GM19023 (cell line): ENCODE results near the gene TWIST2.

Experiments used
- ATAC-seq: cut with Tn5 transposase; IDR thresholded peaks from one replicate; pipeline ENCODE4 v1.9.1; 2021; ENCODE audit warnings: mild to moderate bottlenecking, moderate library complexity; ENCODE audit not compliant: unreplicated experiment

Gene TWIST2

DNA sequence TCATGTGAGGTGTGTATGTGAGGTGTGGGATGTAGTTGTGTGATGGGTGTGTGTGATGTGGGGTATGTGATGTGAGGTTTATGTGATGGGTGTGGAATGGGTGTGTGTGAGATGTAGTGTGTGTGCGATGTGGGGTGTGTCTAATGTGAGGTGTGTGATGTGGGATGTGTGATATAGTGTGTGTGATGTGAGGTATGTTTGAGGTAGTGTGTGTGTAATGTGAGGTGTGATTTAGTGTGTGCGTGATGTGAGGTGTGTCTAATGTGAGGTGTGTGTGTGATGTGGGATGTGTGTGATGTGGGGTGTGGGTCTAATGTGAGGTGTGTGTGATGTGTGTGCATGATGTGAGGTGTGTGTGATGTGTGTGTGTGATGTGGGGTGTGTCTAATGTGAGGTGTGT, 55.3 kb downstream of the TWIST2 start:
- ATAC-seq: no peak

- ATAC-seq: no peak
These were observed 56.3 kb downstream of the TWIST2 start for GRCh38 chr2:238904177-238904576.

DNA sequence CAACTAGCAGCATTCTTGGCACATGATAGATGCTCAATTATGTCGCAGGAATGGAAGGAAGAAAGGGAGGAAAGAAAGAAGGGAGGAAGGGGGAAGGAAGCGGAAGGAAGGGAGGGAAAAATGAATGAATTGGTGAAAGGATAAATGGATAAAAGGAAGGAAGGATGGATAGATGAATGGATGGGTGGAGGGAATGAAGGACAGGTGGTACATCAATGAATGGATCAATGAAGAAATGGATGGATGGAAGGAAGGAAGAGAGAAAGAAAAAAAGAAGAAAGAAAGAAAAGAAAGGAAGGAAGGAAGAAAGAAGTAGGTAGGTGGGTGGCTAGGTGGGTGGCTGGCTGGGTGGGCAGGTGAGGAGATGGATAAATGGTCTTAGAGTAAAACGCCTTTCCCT, 56.8 kb downstream of the TWIST2 start:
- ATAC-seq: no peak

- no peak for ATAC-seq
These were observed 57.3 kb downstream of the TWIST2 start for GRCh38 chr2:238905224-238905623.

- ATAC-seq: no peak
These were observed 57.8 kb downstream of the TWIST2 start for GRCh38 chr2:238905644-238906043.

DNA sequence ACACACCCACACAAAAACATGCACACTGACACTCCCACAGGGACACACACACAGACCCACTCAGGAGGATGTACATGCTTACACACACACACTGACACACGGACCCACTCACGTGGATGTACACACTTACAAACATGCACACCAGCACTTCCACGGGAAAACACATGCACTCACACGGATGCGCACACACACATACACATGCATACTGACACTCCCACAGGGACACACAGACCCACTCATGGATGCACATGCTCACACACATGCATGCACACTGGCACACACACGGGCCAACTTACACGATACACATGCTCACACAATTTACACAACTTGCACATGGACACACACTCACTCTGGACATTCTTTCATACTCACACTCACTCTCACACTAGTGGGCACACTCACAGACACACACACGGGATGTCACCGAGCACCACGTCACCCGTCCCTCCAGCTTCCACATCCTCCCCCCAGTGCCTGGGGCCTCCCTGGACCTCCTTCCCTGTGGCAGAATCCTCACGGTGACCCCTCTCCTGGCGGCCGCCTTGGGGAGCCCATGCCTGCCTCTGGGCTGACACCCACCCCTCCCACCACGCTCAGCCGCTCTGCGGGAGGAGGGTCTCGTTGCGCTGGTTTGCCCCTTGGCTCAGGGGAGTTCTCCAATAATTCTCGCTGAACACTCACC, 58.5 kb downstream of the TWIST2 start:
- ATAC-seq: no peak

DNA sequence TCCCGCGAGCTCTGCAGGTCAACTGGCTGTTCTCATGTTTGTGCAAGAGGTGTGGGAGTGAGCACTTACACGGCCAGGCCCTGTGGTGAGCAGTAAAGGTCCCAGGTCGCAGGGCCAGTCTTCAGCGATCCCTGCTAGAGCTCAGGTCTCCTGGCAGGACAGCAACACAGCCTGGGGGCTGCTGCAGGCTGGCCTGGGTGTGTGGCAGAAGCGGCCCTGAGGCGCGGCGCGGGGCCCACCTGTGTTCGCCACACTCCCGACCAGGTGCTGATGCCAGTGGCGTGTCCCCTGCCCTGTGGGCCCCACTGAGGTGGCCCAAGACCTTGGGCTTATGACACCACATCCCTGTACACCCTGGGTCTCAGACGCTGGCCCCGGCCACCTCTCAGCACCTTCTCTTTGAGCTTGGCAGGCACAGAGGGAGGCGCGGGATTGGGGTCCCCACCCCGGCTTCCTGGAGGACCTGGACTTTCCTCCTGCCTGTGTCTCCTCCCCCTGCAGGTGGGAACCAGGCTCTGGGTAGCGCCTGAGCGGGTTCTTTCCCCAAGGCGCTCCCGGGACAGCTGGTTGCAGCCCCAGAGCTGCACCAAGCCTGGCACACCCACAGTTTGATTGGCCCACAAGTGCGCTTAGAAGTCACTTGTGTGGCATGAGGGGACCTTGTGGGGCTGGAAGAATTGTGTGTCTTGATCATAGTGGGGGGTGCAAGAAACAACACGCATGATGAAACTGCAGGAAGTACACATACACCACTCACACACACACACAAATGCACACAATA, 59.2 kb downstream of the TWIST2 start:
- no peak for ATAC-seq

GRCh38 chr2:238907717-238908173, 59.9 kb downstream of the TWIST2 start:
- no peak for ATAC-seq

DNA sequence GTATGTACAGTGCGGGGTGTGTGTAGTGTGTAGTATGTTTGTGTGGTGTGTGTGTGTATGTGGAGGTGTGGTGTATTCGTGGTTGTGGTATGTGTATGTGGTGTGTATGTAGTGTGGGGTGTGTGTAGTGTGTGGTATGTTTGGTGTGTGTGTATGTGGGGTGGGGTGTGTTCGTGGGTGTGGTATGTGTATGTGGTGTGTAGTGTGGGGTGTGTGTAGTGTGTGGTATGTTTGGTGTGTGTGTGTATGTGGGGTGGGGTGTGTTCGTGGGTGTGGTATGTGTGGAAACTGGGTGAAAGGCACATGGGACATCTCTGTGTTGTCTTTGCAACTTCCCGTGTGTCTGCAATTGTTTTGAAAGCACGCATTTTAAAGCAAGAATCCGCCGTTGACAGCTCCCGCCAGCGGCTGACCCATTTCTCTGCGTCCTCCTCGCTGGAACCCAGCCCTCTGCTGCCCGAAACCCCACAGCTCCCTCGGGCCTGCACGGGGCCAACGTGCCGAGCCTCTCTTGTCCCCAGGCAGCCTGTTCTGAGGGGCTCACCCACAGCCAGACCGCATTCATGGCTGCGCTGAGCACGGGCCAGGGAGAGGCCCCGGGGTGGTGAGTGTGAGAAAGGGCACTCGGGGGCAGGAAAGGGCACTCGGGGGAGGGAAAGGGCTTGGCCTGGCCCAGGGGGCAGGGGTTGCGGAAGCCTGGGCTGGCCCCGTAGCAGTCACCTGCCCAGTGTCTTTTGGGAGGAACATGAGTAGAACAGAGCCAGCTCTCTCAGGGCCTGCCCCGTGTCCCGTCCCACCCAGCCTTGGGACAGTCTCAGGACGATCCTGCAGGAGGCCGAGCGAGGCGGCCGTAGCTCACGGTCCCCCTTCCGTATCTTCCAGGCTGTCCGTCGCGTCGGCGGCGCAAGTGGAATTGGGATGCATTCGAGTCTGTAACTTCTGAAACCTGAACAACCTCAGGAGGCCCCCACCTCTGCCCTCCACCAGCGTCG, 61.4 kb downstream of the TWIST2 start:
- ATAC-seq: no peak

GRCh38 chr2:238910751-238911351, 63.0 kb downstream of the TWIST2 start:
- no peak for ATAC-seq

DNA sequence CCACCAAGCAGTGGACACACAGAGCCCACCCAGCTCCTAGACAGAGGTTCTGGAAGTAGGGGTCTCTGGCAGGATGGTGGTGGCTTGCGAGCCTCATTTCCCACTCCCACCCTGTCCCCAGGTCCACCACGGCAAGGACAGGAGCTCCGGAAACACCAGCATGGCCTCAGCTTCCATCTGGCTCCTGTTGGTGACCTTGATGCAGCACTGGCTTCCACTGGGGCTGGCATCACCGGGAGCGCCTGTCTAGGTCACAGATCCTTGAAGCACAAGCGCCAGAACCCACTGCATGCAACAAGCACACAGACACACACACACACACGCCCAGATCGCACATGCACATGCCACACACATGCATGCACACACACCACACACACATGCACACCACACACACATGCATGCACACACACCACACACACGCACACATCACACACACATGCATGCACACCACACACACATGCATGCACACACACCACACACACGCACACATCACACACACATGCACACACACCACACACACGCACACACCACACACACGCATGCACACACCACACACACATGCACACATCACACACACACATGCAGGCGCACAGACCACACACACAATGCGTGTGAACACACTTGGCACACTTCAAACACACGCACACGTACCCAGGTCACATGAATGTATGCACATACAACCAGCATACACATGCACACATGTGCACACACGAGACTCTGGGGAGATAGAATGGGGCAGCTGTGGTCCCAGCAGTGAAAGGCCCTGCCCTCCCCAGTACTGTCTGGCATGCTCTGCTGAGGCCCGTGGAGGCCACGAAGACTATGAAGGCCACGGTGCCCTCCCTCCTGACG, 63.7 kb downstream of the TWIST2 start:
- ATAC-seq: no peak

DNA sequence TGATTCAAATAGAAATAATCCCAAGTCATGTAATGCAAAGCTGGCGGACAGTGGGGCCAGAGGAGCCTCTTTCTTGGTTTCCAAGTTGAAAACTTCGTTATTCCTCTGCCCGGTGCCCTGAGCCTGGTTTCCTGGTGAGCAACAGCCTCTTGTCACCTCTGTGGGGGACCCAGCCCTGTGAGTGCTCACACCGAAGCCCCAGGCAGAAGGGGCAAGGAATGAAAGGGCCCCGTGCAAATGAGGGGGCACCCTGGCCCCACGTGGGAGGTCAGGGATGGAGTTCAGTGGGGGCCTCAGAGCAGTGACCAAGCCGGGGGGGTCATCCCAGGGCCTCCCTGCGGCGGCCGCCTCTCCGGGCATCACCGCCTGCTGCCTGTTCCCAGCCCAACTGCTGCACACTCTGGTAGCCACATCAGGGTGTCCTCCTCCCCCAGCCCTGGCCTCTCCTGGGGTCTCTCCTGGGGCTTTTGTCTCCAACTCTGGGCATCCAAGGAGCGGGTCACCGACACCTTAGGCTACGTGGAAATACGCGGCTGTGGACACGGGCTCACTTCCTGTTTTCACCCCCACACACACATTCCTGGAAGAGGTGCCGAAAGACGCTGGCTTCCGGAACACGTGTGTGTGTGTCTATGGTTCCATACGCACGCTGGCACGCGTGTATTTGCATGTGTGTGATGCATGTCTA, 64.5 kb downstream of the TWIST2 start:
- no peak for ATAC-seq

GRCh38 chr2:238912916-238913875, 65.3 kb downstream of the TWIST2 start:
- no peak for ATAC-seq

GRCh38 chr2:238913931-238914647, 66.2 kb downstream of the TWIST2 start:
- no peak for ATAC-seq

DNA sequence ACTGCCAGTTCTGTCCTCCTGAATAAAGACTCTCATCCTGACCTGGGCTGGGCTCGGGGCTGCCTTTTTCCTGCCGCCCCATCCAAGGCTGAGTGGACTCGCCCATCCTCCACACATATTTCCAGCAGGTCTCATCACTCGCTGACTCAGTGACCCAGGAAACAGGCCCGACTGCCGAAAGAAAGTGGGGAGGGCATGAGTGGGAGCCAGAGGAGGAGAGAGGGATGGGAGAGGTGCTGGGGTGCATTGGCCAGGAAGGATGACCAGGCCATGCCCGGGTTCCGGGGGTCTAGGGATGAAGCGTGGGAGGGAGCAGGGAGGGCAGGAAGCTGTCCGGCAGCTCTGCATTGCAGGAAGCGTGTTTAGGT, 66.7 kb downstream of the TWIST2 start:
- no peak for ATAC-seq

GRCh38 chr2:238915196-238915595, 67.3 kb downstream of the TWIST2 start:
- ATAC-seq: no peak

DNA sequence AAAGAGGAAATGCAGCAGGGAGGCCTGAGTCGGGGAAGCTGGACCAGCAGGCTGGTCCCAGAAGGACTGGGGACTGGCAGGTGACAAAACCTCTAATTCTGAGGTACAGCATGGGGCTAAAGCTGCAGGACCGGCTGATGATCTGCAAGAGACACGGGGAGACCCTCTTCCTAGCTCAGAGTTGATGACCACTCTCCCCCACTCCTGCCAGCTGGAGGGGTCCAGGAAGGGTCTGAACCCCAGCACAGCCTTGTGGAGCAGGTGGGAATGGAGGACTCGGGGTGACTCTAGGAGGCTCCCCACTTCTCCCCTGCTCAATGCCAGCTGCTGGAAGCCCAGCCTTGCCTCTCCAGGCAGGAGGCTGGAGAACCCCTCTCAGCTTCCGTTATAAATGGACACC, 67.7 kb downstream of the TWIST2 start:
- ATAC-seq: no peak
